K562 (cell line): ENCODE results near the gene SMCO3. TPM values are rescaled to one million over a fixed set of nuclear protein-coding genes. Genes with fewer than 3 reads are reported as not detected.

Source experiments
- GABPB1 ChIP-seq: sonication (generic); formaldehyde crosslinking; IDR thresholded peaks from 2 replicates; pipeline ENCODE4 v1.8.0; 2022; ENCODE audit warnings: mild to moderate bottlenecking, missing genetic modification reagents
- KAT7 ChIP-seq: sonication (generic); formaldehyde crosslinking; IDR thresholded peaks from 2 replicates; pipeline ENCODE4 v1.8.0; 2022; ENCODE audit warnings: missing genetic modification reagents, mild to moderate bottlenecking, borderline replicate concordance
- NFIX ChIP-seq: fragments of 250-450 bp; sonication (Bioruptor Pico); IDR thresholded peaks from 2 replicates; pipeline ENCODE4 v1.4.0; 2020; ENCODE audit warnings: low read depth, mild to moderate bottlenecking, moderate library complexity
- SOX6 ChIP-seq: fragments of 450-650 bp; IDR thresholded peaks from 2 replicates; pipeline ENCODE4 v1.6.1; 2014; ENCODE audit warnings: mild to moderate bottlenecking
- ZFP1 ChIP-seq: fragments of 450-650 bp; formaldehyde crosslinking; IDR thresholded peaks from 2 replicates; pipeline ENCODE4 v1.4.0; 2020; ENCODE audit warnings: mild to moderate bottlenecking, mixed read lengths
- polyA plus RNA-seq, 8 experiments: library from polyadenylated mRNA; depleted of rRNA in 4 of 8; stranded (reverse) in 5 of 8; unstranded in 3 of 8; fragments of >200 nt; fragmentation: Nextera tagmentation in 2 of 8; fragmentation: Illumina TruSeq in 1 of 8; extraction: Ambion mirVana in 2 of 8; extraction: Trizol in 1 of 8; gene quantifications; 2 replicates each; pipeline versions ENCODE4 v1.2.1 to v1.2.3, GENCODE V29; 2011 to 2014; ENCODE audit warnings: inconsistent platforms in 1 of 8, missing spikeins in 1 of 8
- total RNA-seq, 7 experiments: library from RNA; depleted of rRNA in 6 of 7; stranded (reverse); fragments of >200 nt in 6 of 7; fragmentation: Illumina TruSeq in 2 of 7; extraction: Trizol in 2 of 7; gene quantifications; 2 replicates each; pipeline versions ENCODE4 v1.2.1 to v1.2.3, GENCODE V29; 2011 to 2021; ENCODE audit warnings: low replicate concordance in 1 of 7
- TF ChIP-seq, protein P1 (sequence below): fragments of 250-450 bp; sonication (Bioruptor Pico); IDR thresholded peaks from 2 replicates; pipeline ENCODE4 v1.8.0; 2022; ENCODE audit warnings: moderate library complexity, mild to moderate bottlenecking, inconsistent platforms
- TF ChIP-seq, protein P2 (sequence below): sonication (generic); formaldehyde crosslinking; IDR thresholded peaks from 2 replicates; pipeline ENCODE4 v1.8.1; 2022; ENCODE audit warnings: missing genetic modification reagents
- TF ChIP-seq, protein P3 (sequence below): fragments of 250-450 bp; sonication (Bioruptor Pico); IDR thresholded peaks from 2 replicates; pipeline ENCODE4 v1.9.0; 2021; ENCODE audit warnings: mild to moderate bottlenecking, inconsistent platforms
- TF ChIP-seq, protein P4 (sequence below): sonication (generic); formaldehyde crosslinking; IDR thresholded peaks from 2 replicates; pipeline ENCODE4 v1.8.0; 2023; ENCODE audit warnings: missing genetic modification reagents, mild to moderate bottlenecking, borderline replicate concordance

SMCO3 gene
- total and polyA plus RNA-seq, 9 of the 15 experiments (the other 6 are each of a cell fraction or from before 2014, with no cell fraction given), result 0.10 to 0.14 TPM; not detected in 7

DNA sequence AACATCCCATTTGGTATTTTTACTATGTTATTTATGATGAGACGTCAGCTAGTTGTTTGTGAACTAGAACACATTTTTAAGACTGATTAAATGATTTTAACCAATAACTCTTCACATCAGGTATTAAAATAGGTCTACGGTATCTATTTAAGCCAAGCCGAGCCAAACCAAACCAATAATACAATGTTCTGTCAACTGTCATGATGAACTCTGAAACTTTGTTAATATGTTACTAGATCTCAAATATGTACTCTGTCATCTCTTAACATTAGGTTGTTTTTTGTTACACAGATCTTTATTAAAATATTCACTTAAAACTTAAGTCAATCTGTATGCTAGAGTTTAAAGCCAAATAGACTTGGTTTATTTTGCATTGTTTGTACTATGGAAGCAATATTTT lies 28.3 kb upstream of the SMCO3 start (continued):
- TF ChIP-seq, protein P1, sequence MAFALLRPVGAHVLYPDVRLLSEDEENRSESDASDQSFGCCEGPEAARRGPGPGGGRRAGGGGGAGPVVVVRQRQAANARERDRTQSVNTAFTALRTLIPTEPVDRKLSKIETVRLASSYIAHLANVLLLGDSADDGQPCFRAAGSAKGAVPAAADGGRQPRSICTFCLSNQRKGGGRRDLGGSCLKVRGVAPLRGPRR, result no peak
- TF ChIP-seq, protein P2, sequence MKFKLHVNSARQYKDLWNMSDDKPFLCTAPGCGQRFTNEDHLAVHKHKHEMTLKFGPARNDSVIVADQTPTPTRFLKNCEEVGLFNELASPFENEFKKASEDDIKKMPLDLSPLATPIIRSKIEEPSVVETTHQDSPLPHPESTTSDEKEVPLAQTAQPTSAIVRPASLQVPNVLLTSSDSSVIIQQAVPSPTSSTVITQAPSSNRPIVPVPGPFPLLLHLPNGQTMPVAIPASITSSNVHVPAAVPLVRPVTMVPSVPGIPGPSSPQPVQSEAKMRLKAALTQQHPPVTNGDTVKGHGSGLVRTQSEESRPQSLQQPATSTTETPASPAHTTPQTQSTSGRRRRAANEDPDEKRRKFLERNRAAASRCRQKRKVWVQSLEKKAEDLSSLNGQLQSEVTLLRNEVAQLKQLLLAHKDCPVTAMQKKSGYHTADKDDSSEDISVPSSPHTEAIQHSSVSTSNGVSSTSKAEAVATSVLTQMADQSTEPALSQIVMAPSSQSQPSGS (CRISPR knock-in tag), result no peak
- TF ChIP-seq KAT7 (CRISPR knock-in tag) (no peak), SOX6 (no peak), ZFP1 (CRISPR knock-in tag) (no peak), GABPB1 (CRISPR knock-in tag) (no peak), NFIX (CRISPR knock-in tag) (no peak)
- TF ChIP-seq, protein P3, sequence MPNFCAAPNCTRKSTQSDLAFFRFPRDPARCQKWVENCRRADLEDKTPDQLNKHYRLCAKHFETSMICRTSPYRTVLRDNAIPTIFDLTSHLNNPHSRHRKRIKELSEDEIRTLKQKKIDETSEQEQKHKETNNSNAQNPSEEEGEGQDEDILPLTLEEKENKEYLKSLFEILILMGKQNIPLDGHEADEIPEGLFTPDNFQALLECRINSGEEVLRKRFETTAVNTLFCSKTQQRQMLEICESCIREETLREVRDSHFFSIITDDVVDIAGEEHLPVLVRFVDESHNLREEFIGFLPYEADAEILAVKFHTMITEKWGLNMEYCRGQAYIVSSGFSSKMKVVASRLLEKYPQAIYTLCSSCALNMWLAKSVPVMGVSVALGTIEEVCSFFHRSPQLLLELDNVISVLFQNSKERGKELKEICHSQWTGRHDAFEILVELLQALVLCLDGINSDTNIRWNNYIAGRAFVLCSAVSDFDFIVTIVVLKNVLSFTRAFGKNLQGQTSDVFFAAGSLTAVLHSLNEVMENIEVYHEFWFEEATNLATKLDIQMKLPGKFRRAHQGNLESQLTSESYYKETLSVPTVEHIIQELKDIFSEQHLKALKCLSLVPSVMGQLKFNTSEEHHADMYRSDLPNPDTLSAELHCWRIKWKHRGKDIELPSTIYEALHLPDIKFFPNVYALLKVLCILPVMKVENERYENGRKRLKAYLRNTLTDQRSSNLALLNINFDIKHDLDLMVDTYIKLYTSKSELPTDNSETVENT (CRISPR knock-in tag), result no peak
- TF ChIP-seq, protein P4, sequence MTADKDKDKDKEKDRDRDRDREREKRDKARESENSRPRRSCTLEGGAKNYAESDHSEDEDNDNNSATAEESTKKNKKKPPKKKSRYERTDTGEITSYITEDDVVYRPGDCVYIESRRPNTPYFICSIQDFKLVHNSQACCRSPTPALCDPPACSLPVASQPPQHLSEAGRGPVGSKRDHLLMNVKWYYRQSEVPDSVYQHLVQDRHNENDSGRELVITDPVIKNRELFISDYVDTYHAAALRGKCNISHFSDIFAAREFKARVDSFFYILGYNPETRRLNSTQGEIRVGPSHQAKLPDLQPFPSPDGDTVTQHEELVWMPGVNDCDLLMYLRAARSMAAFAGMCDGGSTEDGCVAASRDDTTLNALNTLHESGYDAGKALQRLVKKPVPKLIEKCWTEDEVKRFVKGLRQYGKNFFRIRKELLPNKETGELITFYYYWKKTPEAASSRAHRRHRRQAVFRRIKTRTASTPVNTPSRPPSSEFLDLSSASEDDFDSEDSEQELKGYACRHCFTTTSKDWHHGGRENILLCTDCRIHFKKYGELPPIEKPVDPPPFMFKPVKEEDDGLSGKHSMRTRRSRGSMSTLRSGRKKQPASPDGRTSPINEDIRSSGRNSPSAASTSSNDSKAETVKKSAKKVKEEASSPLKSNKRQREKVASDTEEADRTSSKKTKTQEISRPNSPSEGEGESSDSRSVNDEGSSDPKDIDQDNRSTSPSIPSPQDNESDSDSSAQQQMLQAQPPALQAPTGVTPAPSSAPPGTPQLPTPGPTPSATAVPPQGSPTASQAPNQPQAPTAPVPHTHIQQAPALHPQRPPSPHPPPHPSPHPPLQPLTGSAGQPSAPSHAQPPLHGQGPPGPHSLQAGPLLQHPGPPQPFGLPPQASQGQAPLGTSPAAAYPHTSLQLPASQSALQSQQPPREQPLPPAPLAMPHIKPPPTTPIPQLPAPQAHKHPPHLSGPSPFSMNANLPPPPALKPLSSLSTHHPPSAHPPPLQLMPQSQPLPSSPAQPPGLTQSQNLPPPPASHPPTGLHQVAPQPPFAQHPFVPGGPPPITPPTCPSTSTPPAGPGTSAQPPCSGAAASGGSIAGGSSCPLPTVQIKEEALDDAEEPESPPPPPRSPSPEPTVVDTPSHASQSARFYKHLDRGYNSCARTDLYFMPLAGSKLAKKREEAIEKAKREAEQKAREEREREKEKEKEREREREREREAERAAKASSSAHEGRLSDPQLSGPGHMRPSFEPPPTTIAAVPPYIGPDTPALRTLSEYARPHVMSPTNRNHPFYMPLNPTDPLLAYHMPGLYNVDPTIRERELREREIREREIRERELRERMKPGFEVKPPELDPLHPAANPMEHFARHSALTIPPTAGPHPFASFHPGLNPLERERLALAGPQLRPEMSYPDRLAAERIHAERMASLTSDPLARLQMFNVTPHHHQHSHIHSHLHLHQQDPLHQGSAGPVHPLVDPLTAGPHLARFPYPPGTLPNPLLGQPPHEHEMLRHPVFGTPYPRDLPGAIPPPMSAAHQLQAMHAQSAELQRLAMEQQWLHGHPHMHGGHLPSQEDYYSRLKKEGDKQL, result no peak
